NCI-H446 treated with DMSO at 0.1 percent for 48 hours (cell line): Measurements from ENCODE around the gene RITA1.
"Not testable (repeated sequence)": the region's sequence is repeated elsewhere in the genome, so short reads cannot be mapped to it uniquely, and the experiment has no call there.

Experiments used
- DNase-seq: peaks from one replicate; lab custom pipeline; 2025; lab: John Stamatoyannopoulos, UW

Gene RITA1

GRCh38 chr12:113185180-113186032 lies at the start of gene RITA1, which contains the start of gene DDX54:
TSS of gene RITA1 (plus strand) at chr12:113185721. CDS start at chr12:113186747, 1,026 bp downstream.
TSS of gene DDX54 (minus strand) at chr12:113185478. CDS start at chr12:113185451, 27 bp downstream.
- DNase-seq = peak; percentile 43

GRCh38 chr12:113136128-113136989 lies 49.2 kb upstream of the RITA1 start:
- no peak for DNase-seq

GRCh38 chr12:113136990-113137511 lies 48.5 kb upstream of the RITA1 start:
- no peak for DNase-seq

GRCh38 chr12:113137861-113138783 lies 47.4 kb upstream of the RITA1 start:
- no peak for DNase-seq

- no peak for DNase-seq
Observed at GRCh38 chr12:113138826-113139225, 46.7 kb upstream of the RITA1 start.

GRCh38 chr12:113140706-113141105 lies 44.8 kb upstream of the RITA1 start:
- no peak for DNase-seq

GRCh38 chr12:113141716-113142115 lies 43.8 kb upstream of the RITA1 start:
- not testable (repeated sequence) for DNase-seq

- no peak for DNase-seq
Observed at GRCh38 chr12:113142173-113142885, 43.2 kb upstream of the RITA1 start.

GRCh38 chr12:113142886-113143332 lies 42.6 kb upstream of the RITA1 start:
- DNase-seq = no peak

GRCh38 chr12:113143959-113144358 lies 41.6 kb upstream of the RITA1 start:
- no peak for DNase-seq

- DNase-seq = no peak
Observed at GRCh38 chr12:113144806-113145205, 40.7 kb upstream of the RITA1 start.

- DNase-seq = no peak
Observed at GRCh38 chr12:113145720-113146551, 39.6 kb upstream of the RITA1 start.

- no peak for DNase-seq
Observed at GRCh38 chr12:113146999-113147398, 38.5 kb upstream of the RITA1 start.

- peak; percentile 57 for DNase-seq
Observed at GRCh38 chr12:113149361-113150150, 36.0 kb upstream of the RITA1 start, which contains the start of gene CFAP73. TSS of gene CFAP73 (plus strand) at chr12:113149724. CDS start at chr12:113149858, 134 bp downstream.

- DNase-seq = no peak
Observed at GRCh38 chr12:113151655-113152054, 33.9 kb upstream of the RITA1 start.

GRCh38 chr12:113152196-113152834 lies 33.2 kb upstream of the RITA1 start:
- DNase-seq = no peak

GRCh38 chr12:113152835-113153814 lies 32.4 kb upstream of the RITA1 start:
- DNase-seq = peak; percentile 48
